Activated naive CD4-positive, alpha-beta T cell treated with anti-CD3 and anti-CD28 coated beads, Interleukin-2, amount 50 U/mL, for 16 hours (primary cell): ENCODE data around the gene CES4A.
"Not testable (repeated sequence)": the region's sequence is repeated elsewhere in the genome, so short reads cannot be mapped to it uniquely, and the experiment has no call there.

Experiments used
- DNase-seq: peaks from one replicate; pipeline ENCODE4 v3.0.0-alpha.2; 2020

The CES4A gene

DNA sequence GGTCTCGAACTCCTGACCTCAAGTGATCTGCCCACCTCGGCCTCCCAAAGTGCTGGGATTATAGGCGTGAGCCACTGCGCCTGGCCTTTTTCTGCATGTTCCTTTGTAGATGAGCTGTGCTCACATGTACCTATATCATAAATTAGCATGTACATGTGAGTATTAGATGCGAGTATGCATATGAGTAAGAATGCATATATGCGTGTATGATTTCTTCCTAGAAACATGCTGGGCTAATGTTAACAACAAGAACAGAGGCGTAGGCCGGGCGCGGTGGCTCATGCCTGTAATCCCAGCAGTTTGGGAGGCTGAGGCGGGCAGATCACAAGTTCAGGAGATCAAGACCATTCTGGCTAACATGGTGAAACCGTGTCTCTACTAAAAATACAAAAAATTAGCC is 5.2 kb downstream of the CES4A start:
- DNase-seq: not testable (repeated sequence)

- DNase-seq: no peak
Measured at GRCh38 chr16:66996324-66996982, 8.1 kb downstream of the CES4A start.

DNA sequence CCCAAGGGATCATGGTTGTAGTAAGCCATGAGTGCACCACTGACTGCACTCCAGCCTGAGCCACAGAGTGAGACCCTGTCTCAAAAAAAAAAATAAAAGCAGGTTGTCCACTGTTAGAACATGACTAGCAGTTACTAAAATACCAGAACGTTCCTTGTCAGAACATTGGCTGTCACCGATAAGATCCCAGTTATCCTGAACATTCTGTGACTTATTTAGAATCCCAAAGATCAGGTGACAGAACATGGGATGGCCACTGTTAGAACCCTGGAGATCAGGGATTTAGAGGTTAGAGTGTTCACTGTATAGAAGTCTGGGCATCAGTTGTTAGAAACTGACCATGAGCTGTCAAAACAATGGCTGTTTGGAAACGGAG is 8.6 kb downstream of the CES4A start:
- no peak for DNase-seq

GRCh38 chr16:67000384-67001351 is 12.3 kb downstream of the CES4A start:
- peak; percentile 63 for DNase-seq

GRCh38 chr16:67001726-67002125 is 13.3 kb downstream of the CES4A start:
- DNase-seq: no peak

- no peak for DNase-seq
Measured at GRCh38 chr16:67006930-67007658, 18.7 kb downstream of the CES4A start.

DNA sequence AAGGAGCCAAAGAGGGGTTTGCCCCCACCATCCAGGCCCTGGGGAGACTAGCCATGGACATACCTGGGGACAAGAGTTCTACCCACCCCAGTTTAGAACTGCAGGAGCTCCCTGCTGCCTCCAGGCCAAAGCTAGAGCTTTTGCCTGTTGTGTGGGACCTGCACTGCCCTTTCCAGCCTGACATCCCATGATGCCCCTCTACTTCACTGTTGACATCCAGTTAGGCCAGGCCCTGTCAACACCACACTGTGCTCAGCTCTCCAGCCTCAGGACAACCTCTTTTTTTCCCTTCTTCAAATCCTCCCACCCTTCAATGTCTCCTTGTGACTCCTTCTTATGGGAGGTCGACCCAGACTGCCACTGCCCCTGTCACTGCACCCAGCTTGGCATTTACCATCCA is 20.8 kb downstream of the CES4A start:
- no peak for DNase-seq

- DNase-seq: no peak
Measured at GRCh38 chr16:67011274-67011673, 22.9 kb downstream of the CES4A start.

GRCh38 chr16:67013233-67013822 is 24.9 kb downstream of the CES4A start:
- no peak for DNase-seq

DNA sequence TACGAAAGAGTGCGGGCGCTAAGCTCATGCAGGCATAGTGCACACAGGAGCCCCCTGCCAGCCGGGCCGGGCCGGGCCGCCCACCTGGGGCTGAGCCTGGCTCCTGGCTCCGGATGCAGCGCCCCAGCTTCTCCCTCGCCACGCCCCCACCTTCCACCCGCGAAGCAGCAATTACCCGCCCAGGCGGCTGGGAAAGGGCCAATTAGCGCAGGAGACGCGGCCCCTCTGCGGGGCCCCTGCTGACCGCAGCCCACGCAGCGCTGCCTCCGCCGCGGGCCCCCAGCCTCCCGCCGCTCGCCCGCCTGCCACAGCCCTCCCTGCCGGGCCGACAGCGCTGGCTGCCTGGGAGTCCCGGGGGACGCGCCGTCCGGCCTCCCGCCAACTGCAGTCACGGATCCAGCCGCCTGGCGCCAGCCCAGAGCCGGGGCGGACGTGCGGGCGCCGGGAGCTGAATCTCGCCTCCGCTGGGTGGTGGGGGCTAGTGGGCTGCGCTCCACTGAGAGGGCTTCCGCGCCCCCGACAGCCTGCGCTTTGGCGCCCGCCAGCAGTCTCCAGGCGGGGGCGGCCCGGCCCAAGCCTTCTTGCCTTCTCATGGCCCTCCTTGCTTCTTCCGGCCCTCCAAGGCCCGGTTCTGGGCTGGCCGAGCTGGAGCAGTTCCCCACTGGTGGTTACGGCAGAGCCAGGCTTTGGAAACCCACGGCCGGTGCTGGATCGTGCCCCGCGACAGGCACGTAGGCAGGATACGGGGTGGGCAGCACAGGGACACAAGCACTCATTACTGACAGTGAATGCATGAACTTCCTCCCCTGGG is 25.6 kb downstream of the CES4A start:
- DNase-seq: peak; percentile 70

GRCh38 chr16:67014634-67015312 is 26.4 kb downstream of the CES4A start:
- no peak for DNase-seq

- DNase-seq: no peak
Measured at GRCh38 chr16:67015313-67015731, 26.9 kb downstream of the CES4A start.

GRCh38 chr16:67016143-67016542 is 27.8 kb downstream of the CES4A start:
- no peak for DNase-seq

GRCh38 chr16:67016681-67017420 is 28.5 kb downstream of the CES4A start:
- no peak for DNase-seq

DNA sequence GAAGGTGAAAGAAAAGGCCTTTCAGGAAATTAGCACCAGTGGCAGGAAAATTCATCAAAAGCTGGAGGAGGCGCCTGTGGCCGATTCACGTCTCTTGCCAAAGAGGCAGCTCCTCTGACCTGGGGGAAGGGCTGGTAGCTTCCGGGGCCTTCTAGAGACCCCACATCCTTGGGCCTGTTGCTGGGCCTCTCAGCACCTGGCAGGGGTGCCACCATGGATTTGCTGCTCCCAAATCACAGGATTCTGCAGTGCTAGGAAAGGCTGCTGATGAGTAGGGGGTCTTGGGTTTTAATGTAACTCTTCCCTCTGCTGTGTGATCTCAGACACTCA is 29.0 kb downstream of the CES4A start:
- no peak for DNase-seq

DNA sequence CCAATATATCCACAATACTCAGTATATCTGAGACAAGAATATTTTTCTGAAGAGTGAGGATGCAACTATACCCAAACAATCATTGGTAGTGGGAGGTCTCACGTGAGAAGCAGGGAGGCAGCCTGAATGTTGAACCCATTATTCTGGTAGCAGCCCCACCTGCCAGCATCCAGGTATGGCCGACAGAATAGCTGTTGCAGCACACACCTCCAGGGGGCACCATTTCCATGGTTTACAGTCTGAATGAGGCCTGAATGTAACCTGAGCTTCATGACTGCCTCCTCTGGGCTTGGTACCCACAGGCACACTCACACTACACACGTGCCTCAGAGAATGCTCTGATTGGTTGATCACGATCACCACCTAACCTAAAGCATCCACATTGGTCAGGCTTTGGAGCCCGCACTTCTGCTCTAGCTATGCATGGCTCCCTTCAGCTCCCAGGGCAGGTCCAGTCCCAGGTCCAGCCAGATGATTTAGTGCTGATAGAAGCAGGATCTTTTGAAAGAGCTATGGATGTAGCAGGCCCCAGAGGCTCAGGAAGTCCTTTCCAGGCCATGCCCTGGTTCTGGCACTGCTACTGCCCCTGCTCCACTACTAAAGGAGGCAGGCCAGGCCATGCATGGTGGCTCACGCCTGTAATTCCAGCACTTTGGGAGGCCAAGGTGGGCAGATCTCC is 29.6 kb downstream of the CES4A start:
- peak; percentile 85 for DNase-seq

DNA sequence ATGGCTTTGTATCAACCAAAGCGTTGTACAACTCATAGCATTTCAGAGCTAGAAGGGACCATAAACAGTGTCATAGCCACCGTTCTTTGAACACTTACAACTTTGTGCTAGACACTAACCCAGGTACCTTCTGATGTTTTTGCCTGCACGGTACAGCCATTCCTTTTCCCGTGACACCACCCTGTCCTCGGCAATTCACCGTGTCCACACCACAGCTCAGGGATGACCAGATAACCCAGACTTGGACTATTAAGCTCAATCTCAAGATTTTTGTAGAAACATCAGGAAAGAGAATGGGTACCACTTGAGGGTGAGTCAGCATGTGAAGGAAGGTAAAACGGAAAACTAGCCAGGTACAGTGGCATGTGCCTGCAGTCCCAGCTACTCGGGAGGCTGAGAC is 30.8 kb downstream of the CES4A start:
- DNase-seq: no peak

- no peak for DNase-seq
Measured at GRCh38 chr16:67021321-67021720, 32.9 kb downstream of the CES4A start.

- DNase-seq: no peak
Measured at GRCh38 chr16:67022531-67023214, 34.3 kb downstream of the CES4A start.

DNA sequence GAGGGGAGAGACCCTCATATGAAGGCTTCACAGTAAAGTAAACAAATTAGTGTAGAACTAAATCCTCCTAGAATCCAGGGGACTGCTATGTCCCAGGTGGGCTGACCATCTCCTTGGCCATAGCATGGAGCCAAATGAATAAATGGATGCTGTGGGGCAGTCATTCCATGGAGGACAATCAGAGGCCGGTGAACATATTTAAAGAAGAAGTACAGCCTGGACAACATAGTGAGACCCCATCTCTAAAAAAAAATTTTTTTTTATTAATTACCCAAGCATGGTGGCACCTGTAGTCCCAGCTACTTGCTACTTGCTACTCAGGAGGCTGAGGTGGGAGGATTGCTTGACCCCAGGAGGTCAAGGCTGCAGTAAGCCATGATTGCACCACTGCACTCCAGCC is 35.3 kb downstream of the CES4A start:
- DNase-seq: no peak
